Activated CD8-positive, alpha-beta T cell treated with anti-CD3 and anti-CD28 coated beads for 36 hours (primary cell): ENCODE measurements around the gene GPR158. TPM values are rescaled to one million over a fixed set of nuclear protein-coding genes. Genes with fewer than 3 reads are reported as not detected.

Source experiments
- ATAC-seq: fragments of 200-7000 bp; cut with Tn5 transposase; one replicate; pipeline ENCODE4 v1.10.0; 2021; ENCODE audit warnings: mild to moderate bottlenecking, moderate library complexity
- CTCF ChIA-PET: fragments of 350-600 bp; sonication (Branson Sonifier 250); formaldehyde crosslinking; loops from one replicate; lab custom pipeline; 2021; ENCODE audit warnings: antibody characterized with exemption; lab: Charles Lee
- POLR2A ChIA-PET: fragments of 350-600 bp; sonication (Branson Sonifier 250); formaldehyde crosslinking; loops from one replicate; lab custom pipeline; 2021; ENCODE audit warnings: antibody characterized with exemption; lab: Charles Lee
- DNase-seq: peaks from one replicate; pipeline ENCODE4 v3.0.0-alpha.2; 2020
- H3K27ac Mint-ChIP-seq: one replicate; pipeline ENCODE4 v1.8.0; 2021; ENCODE audit warnings: mild to moderate bottlenecking, mixed read lengths
- H3K27me3 Mint-ChIP-seq: one replicate; pipeline ENCODE4 v1.8.0; 2021; ENCODE audit warnings: mixed read lengths
- H3K36me3 Mint-ChIP-seq: one replicate; pipeline ENCODE4 v1.8.0; 2021; ENCODE audit warnings: low read depth, mixed read lengths
- H3K4me1 Mint-ChIP-seq: one replicate; pipeline ENCODE4 v1.8.0; 2021; ENCODE audit warnings: low read depth, mixed read lengths
- H3K4me3 Mint-ChIP-seq: one replicate; pipeline ENCODE4 v1.8.0; 2021; ENCODE audit warnings: mild to moderate bottlenecking, moderate library complexity, mixed read lengths
- H3K9me3 Mint-ChIP-seq: one replicate; pipeline ENCODE4 v1.8.0; 2021; ENCODE audit warnings: mixed read lengths
- CTCF ChIP-seq: fragments of 200-600 bp; IDR thresholded peaks from one replicate; pipeline ENCODE4 v1.8.0; 2022; ENCODE audit warnings: antibody characterized with exemption, mild to moderate bottlenecking
- intact Hi-C: fragments of 100-400 bp; cut with micrococcal nuclease; formaldehyde crosslinking; loops from one replicate; pipeline ENCODE4 v1.10.0; 2022
- total RNA-seq, 2 experiments: library from RNA; stranded (reverse); gene quantifications; one replicate each; pipeline ENCODE4 v1.2.3, GENCODE V29; 2021

The GPR158 gene
- total RNA-seq, 2 experiments from 2014 or later: not detected

- Mint-ChIP-seq H3K27ac (no peak overlapping the region), H3K4me1 (no peaks in the 10 kb centered on the region), H3K9me3 (no peaks in the 10 kb centered on the region), H3K27me3 (no peaks in the 10 kb centered on the region), H3K36me3 (no peaks in the 10 kb centered on the region), H3K4me3 (no peak overlapping the region)
- ChIA-PET POLR2A (no interaction called here), CTCF (no interaction called here)
- intact Hi-C loops: no loop called here
- no peak for ATAC-seq
- TF ChIP-seq CTCF: no peak
- no peak for DNase-seq
Observed at GRCh38 chr10:25261110-25261509, 86.3 kb downstream of the GPR158 start.

- no peaks in the 10 kb centered on the region for H3K9me3 Mint-ChIP-seq
- H3K36me3 Mint-ChIP-seq: no peaks in the 10 kb centered on the region
Observed at GRCh38 chr10:25261558-25261957, 86.8 kb downstream of the GPR158 start.

GRCh38 chr10:25263931-25264330, 89.1 kb downstream of the GPR158 start:
- H3K27ac Mint-ChIP-seq: no peak overlapping the region
- TF ChIP-seq CTCF: no peak
- ATAC-seq: no peak
- intact Hi-C loops: no loop called here
- H3K36me3 Mint-ChIP-seq: no peaks in the 10 kb centered on the region
- POLR2A ChIA-PET: no interaction called here
- CTCF ChIA-PET: no interaction called here
- no peak overlapping the region for H3K4me3 Mint-ChIP-seq
- H3K9me3 Mint-ChIP-seq: no peaks in the 10 kb centered on the region
- no peaks in the 10 kb centered on the region for H3K27me3 Mint-ChIP-seq
- no peak for DNase-seq
- H3K4me1 Mint-ChIP-seq: no peaks in the 10 kb centered on the region

More at GRCh38 chr10:25261558-25261957, 86.8 kb downstream of the GPR158 start:
- POLR2A ChIA-PET: no interaction called here
- intact Hi-C loops: no loop called here
- Mint-ChIP-seq H3K27ac (no peak overlapping the region), H3K4me1 (no peaks in the 10 kb centered on the region), H3K4me3 (no peak overlapping the region), H3K27me3 (no peaks in the 10 kb centered on the region)
- ATAC-seq (no peak), DNase-seq (no peak)
- CTCF ChIA-PET: no interaction called here
- TF ChIP-seq CTCF: no peak

GRCh38 chr10:25278180-25278579, 103.4 kb downstream of the GPR158 start:
- CTCF ChIA-PET: no interaction called here
- Mint-ChIP-seq H3K36me3 (no peaks in the 10 kb centered on the region), H3K27ac (no peak overlapping the region), H3K9me3 (peaks cover 10% of the 10 kb centered on the region), H3K27me3 (no peaks in the 10 kb centered on the region), H3K4me1 (no peaks in the 10 kb centered on the region), H3K4me3 (no peak overlapping the region)
- intact Hi-C loops: no loop called here
- no peak for TF ChIP-seq CTCF
- POLR2A ChIA-PET: no interaction called here
- DNase-seq: no peak
- no peak for ATAC-seq

- no peak for TF ChIP-seq CTCF
- Mint-ChIP-seq H3K4me1 (no peaks in the 10 kb centered on the region), H3K27ac (no peak overlapping the region), H3K36me3 (no peaks in the 10 kb centered on the region), H3K9me3 (peaks cover 10% of the 10 kb centered on the region), H3K4me3 (no peak overlapping the region), H3K27me3 (no peaks in the 10 kb centered on the region)
- ATAC-seq (no peak), DNase-seq (no peak)
- POLR2A ChIA-PET: no interaction called here
- intact Hi-C loops: no loop called here
- CTCF ChIA-PET: interaction anchor here (1.1 kb wide), 1 partner anchor 18 kb away, joined by 4 read pairs; no protein-coding TSS in a partner anchor
Observed at GRCh38 chr10:25280076-25280475, 105.3 kb downstream of the GPR158 start.
